WERI-Rb-1 (cell line): ENCODE results near the gene GRIK2.

Experiments
- DNase-seq: peaks from one replicate; pipeline ENCODE4 v3.0.0-alpha.2; 2020
- H3K27ac ChIP-seq: fragments of 250-450 bp; sonication (Bioruptor Pico); 2 replicates; pipeline ENCODE4 v1.5.1; 2020; ENCODE audit warnings: mild to moderate bottlenecking, moderate library complexity
- H3K27me3 ChIP-seq: fragments of 250-450 bp; sonication (Bioruptor Pico); 2 replicates; pipeline ENCODE4 v1.5.1; 2021; ENCODE audit warnings: mild to moderate bottlenecking, low read depth, moderate library complexity; ENCODE audit not compliant: insufficient read depth, severe bottlenecking
- H3K36me3 ChIP-seq: fragments of 250-450 bp; sonication (Bioruptor Pico); 2 replicates; pipeline ENCODE4 v1.5.1; 2020; ENCODE audit warnings: mild to moderate bottlenecking, moderate library complexity
- H3K4me3 ChIP-seq: 2 replicates; pipeline ENCODE4 v1.5.1; 2011; ENCODE audit warnings: low read depth, mild to moderate bottlenecking, control low read depth, low read length
- H3K9me3 ChIP-seq: fragments of 250-450 bp; sonication (Bioruptor Pico); 2 replicates; pipeline ENCODE4 v1.5.1; 2021; ENCODE audit warnings: mild to moderate bottlenecking, moderate library complexity; ENCODE audit not compliant: severe bottlenecking
- TF ChIP-seq, protein P1 (sequence below): IDR thresholded peaks from 2 replicates; pipeline ENCODE4 v1.5.1; 2011; ENCODE audit warnings: low read depth, mild to moderate bottlenecking, control low read depth, inconsistent platforms, low read length

The GRIK2 gene

DNA sequence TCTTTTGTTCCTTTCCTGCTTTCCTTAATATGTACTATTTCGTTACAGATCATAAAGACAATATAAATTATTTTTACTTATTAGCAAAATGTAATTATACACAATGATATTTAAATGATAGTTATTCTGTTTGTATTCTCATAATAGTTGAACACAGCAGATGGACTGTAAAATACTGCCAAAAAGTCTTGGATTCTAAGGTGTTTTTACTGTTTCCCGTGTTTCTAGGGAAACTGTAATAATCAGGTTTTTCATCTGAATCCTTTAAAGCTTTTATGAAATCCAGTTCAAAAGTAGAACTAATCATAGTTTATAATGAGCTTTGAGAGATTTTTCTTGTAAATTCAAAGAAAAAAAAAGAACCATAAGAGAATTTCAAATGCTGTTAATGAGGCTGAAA lies 148.4 kb downstream of the GRIK2 start:
- H3K4me3 ChIP-seq = no peak overlapping the region
- TF ChIP-seq, protein P1, sequence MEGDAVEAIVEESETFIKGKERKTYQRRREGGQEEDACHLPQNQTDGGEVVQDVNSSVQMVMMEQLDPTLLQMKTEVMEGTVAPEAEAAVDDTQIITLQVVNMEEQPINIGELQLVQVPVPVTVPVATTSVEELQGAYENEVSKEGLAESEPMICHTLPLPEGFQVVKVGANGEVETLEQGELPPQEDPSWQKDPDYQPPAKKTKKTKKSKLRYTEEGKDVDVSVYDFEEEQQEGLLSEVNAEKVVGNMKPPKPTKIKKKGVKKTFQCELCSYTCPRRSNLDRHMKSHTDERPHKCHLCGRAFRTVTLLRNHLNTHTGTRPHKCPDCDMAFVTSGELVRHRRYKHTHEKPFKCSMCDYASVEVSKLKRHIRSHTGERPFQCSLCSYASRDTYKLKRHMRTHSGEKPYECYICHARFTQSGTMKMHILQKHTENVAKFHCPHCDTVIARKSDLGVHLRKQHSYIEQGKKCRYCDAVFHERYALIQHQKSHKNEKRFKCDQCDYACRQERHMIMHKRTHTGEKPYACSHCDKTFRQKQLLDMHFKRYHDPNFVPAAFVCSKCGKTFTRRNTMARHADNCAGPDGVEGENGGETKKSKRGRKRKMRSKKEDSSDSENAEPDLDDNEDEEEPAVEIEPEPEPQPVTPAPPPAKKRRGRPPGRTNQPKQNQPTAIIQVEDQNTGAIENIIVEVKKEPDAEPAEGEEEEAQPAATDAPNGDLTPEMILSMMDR = no peak
- H3K9me3 ChIP-seq = no peaks in the 10 kb centered on the region
- no peak for DNase-seq
- H3K27me3 ChIP-seq = no peaks in the 10 kb centered on the region
- no peaks in the 10 kb centered on the region for H3K36me3 ChIP-seq
- H3K27ac ChIP-seq = no peak overlapping the region

DNA sequence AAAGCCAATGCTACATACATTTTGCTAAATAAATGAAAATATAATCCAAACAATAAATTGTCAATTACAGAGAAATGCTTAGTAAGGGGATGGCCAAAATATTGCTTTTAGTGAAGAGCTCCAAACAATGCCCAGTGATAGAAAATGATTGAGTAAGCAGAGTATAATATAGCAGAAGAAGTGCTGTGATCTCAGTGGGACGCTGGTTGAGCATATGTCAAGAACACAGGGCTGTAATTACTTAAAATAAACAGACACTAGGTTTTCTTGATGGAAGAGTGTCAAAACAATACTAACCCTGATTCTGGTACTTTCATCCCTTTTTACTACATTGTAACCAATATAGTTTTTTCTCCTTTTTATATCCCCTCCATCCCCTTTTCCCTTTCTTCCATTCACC lies 150.3 kb downstream of the GRIK2 start:
- TF ChIP-seq, protein P1 = no peak
- DNase-seq = no peak

DNA sequence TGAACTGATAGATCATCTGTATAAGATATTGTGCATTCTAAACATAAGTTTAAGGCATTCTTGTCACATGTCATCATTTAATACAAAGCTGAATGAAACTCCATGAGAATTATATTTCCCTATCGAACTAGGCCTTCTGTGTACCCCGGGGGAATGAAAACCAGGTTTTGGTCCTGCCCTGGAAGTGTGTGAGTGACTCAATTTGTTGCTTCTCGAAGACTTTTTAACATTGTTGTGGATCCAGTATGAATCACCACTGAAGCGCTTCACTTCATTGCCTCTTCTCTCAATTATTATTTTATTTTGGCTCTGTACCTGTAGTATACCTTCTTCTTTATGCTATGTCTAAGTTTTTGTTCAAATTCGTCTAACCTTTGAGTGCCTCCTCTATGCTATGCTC lies 150.8 kb downstream of the GRIK2 start:
- H3K27ac ChIP-seq = no peak overlapping the region
- H3K4me3 ChIP-seq = no peak overlapping the region
- H3K9me3 ChIP-seq = no peaks in the 10 kb centered on the region
- no peaks in the 10 kb centered on the region for H3K36me3 ChIP-seq
- DNase-seq = no peak
- TF ChIP-seq, protein P1 = no peak
- H3K27me3 ChIP-seq = no peaks in the 10 kb centered on the region

More for the DNA sequence above, 150.3 kb downstream of the GRIK2 start:
- H3K9me3 ChIP-seq = no peaks in the 10 kb centered on the region
- H3K27me3 ChIP-seq = no peaks in the 10 kb centered on the region
- H3K4me3 ChIP-seq = no peak overlapping the region
- H3K36me3 ChIP-seq = no peaks in the 10 kb centered on the region
- no peak overlapping the region for H3K27ac ChIP-seq

DNA sequence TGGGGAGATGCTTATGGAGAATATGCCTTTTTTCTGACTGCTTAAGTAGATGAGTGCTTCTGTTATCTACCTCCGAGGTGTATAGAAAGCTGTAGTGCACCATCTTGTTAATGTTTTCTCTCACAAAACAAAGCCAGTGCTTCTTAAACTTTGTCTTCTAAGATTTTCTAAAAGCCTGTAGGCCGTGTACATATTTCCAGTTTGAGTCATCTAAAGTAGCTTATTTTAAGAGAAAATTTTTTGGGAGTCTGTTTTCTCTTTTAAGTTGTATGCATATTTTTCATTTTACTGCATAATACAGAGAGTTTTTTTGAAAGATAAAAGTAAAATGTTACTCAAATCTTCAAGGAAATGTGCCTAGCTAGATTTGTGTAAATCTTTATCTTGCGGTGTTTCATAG lies 151.7 kb downstream of the GRIK2 start:
- Histone ChIP-seq H3K27ac (no peak overlapping the region), H3K4me3 (no peak overlapping the region), H3K27me3 (no peaks in the 10 kb centered on the region), H3K9me3 (no peaks in the 10 kb centered on the region), H3K36me3 (no peaks in the 10 kb centered on the region)
- TF ChIP-seq, protein P1 = no peak
- DNase-seq = no peak

DNA sequence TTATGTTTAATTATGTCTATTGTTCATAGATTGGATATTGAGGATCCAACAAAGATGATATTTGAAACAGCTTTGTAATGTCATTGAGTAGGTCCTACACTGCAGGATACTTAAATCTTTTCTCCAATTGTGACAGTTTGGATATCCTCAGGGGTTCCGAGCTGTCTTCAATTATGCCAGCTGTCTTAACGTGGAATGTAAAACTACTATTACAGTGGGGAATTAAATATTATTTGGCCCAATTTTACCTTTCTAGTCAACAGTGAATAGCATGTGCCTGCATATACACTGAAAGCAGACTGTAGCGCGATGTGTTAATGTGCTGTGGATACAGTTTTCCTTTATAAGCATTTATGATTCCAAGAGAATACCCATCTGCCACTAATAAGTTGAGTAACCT lies 156.9 kb downstream of the GRIK2 start:
- TF ChIP-seq, protein P1 = no peak
- Histone ChIP-seq H3K4me3 (no peak overlapping the region), H3K27me3 (no peaks in the 10 kb centered on the region), H3K36me3 (no peaks in the 10 kb centered on the region), H3K27ac (no peak overlapping the region), H3K9me3 (no peaks in the 10 kb centered on the region)
- no peak for DNase-seq

DNA sequence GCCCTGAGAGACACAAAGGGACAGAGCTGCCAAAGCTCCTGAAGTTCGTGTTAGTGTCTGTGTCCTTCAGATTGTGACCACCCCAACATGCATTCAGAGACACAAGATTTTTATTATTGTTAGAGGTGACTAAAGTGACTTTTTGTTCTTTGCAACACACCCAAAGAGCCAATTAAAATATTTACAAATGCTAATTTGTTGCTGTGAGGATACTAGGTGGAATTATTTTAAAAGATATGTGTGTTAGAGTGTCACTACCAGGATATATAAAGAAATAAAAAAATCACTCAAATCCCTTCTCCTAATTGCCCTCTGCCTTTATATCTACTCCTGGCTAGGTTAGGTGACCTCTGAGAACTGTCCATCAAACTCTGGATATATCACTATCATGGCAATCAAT lies 160.7 kb downstream of the GRIK2 start:
- Histone ChIP-seq H3K4me3 (no peak overlapping the region), H3K27ac (no peak overlapping the region), H3K36me3 (no peaks in the 10 kb centered on the region), H3K9me3 (no peaks in the 10 kb centered on the region), H3K27me3 (no peaks in the 10 kb centered on the region)
- TF ChIP-seq, protein P1 = no peak
- DNase-seq = no peak
